Neural cell (in vitro differentiated cells): Measurements from ENCODE around the gene CNNM3. TPM values are rescaled to one million over a fixed set of nuclear protein-coding genes. Genes with fewer than 3 reads are reported as not detected.

Source experiments
- H2AFZ ChIP-seq: fragments of 200-600, 300-800 bp; sonication (generic), shearing (Covaris generic); 2 replicates; pipeline ENCODE4 v1.6.0; 2014; ENCODE audit warnings: low read depth, mild to moderate bottlenecking, antibody characterized with exemption, low read length, moderate library complexity
- H3F3A ChIP-seq: fragments of 200-600 bp; shearing (Covaris generic); 2 replicates; pipeline ENCODE4 v1.6.1; 2016; ENCODE audit warnings: mild to moderate bottlenecking, moderate library complexity, mixed read lengths, antibody characterized with exemption, low read length; ENCODE audit not compliant: insufficient read depth, poor library complexity, severe bottlenecking
- H3K27ac ChIP-seq: fragments of 200-600, 300-800 bp; sonication (generic), shearing (Covaris generic); 2 replicates; pipeline ENCODE4 v1.5.1; 2014; ENCODE audit warnings: mild to moderate bottlenecking, low read length, moderate library complexity
- H3K27me3 ChIP-seq: fragments of 300-800, 200-600 bp; sonication (generic), shearing (Covaris generic); 2 replicates; pipeline ENCODE4 v1.6.0; 2014; ENCODE audit warnings: mild to moderate bottlenecking, low read depth, low read length, moderate library complexity; ENCODE audit not compliant: insufficient read depth
- H3K36me3 ChIP-seq: fragments of 300-800, 200-600 bp; sonication (generic), shearing (Covaris generic); 2 replicates; pipeline ENCODE4 v1.5.1; 2014; ENCODE audit warnings: mild to moderate bottlenecking, antibody characterized with exemption, low read length, moderate library complexity; ENCODE audit not compliant: insufficient read depth
- H3K4me2 ChIP-seq: fragments of 300-800, 200-600 bp; sonication (generic), shearing (Covaris generic); 2 replicates; pipeline ENCODE4 v1.6.0; 2014; ENCODE audit warnings: mild to moderate bottlenecking, low read length
- H3K4me3 ChIP-seq: fragments of 300-800, 200-600 bp; sonication (generic), shearing (Covaris generic); 2 replicates; pipeline ENCODE4 v1.5.1; 2014; ENCODE audit warnings: mild to moderate bottlenecking, low read length, moderate library complexity
- H3K79me2 ChIP-seq: fragments of 200-600 bp; shearing (Covaris generic); replicated peaks from 2 replicates; pipeline ENCODE4 v1.6.0; 2014; ENCODE audit warnings: mild to moderate bottlenecking, low read length, moderate library complexity; ENCODE audit not compliant: insufficient read depth
- H3K9ac ChIP-seq: fragments of 300-800, 200-600 bp; sonication (generic), shearing (Covaris generic); 2 replicates; pipeline ENCODE4 v1.6.1; 2016; ENCODE audit warnings: mild to moderate bottlenecking, low read length, mixed read lengths
- H3K9me2 ChIP-seq: fragments of 200-600 bp; shearing (Covaris generic); 2 replicates; pipeline ENCODE4 v1.6.1; 2016; ENCODE audit warnings: mild to moderate bottlenecking, low read length, mixed read lengths; ENCODE audit not compliant: insufficient read depth
- H3K9me3 ChIP-seq: fragments of 200-600, 300-800 bp; sonication (generic), shearing (Covaris generic); 2 replicates; pipeline ENCODE4 v1.6.1; 2016; ENCODE audit warnings: mild to moderate bottlenecking, mixed run types, low read length, moderate library complexity, mixed read lengths
- H4K20me1 ChIP-seq: fragments of 200-600 bp; shearing (Covaris generic); 2 replicates; pipeline ENCODE4 v1.6.1; 2016; ENCODE audit warnings: mild to moderate bottlenecking, mixed run types; ENCODE audit not compliant: insufficient read depth
- EP300 ChIP-seq: fragments of 450-650 bp; conservative IDR thresholded peaks from 2 replicates; pipeline ENCODE4 v1.6.1; 2014; ENCODE audit warnings: antibody characterized with exemption, mild to moderate bottlenecking, moderate library complexity; ENCODE audit not compliant: poor library complexity, severe bottlenecking
- EZH2 ChIP-seq: fragments of 200-600, 300-800 bp; shearing (Covaris generic), sonication (generic); IDR thresholded peaks from 2 replicates; pipeline ENCODE4 v1.6.1; 2014; ENCODE audit warnings: antibody characterized with exemption, low read length, borderline replicate concordance, mild to moderate bottlenecking; ENCODE audit not compliant: insufficient read depth, poor library complexity, severe bottlenecking
- MXI1 ChIP-seq: fragments of 450-650 bp; conservative IDR thresholded peaks from 2 replicates; pipeline ENCODE4 v1.6.1; 2014; ENCODE audit warnings: antibody characterized with exemption, mild to moderate bottlenecking; ENCODE audit not compliant: poor library complexity, severe bottlenecking
- POLR2AphosphoS5 ChIP-seq: IDR thresholded peaks from 2 replicates; pipeline ENCODE4 v1.6.1; 2012
- RAD21 ChIP-seq: fragments of 450-650 bp; conservative IDR thresholded peaks from 2 replicates; pipeline ENCODE4 v1.6.1; 2014; ENCODE audit warnings: antibody characterized with exemption, mild to moderate bottlenecking, moderate library complexity
- SMC3 ChIP-seq: fragments of 450-650 bp; conservative IDR thresholded peaks from 2 replicates; pipeline ENCODE4 v1.6.1; 2014; ENCODE audit warnings: antibody characterized with exemption, mild to moderate bottlenecking, moderate library complexity; ENCODE audit not compliant: poor library complexity
- TAF1 ChIP-seq: IDR thresholded peaks from 2 replicates; pipeline ENCODE4 v1.6.1; 2012; ENCODE audit warnings: low read depth
- polyA plus RNA-seq: library from polyadenylated mRNA; depleted of rRNA; stranded (reverse); fragments of >200 nt; gene quantifications from 2 replicates; pipeline ENCODE4 v1.2.3, GENCODE V29; 2014
- TF ChIP-seq, protein P1 (sequence below): IDR thresholded peaks from 2 replicates; pipeline ENCODE4 v1.6.1; 2012; ENCODE audit warnings: borderline replicate concordance
- TF ChIP-seq, protein P2 (sequence below): fragments of 450-650 bp; IDR thresholded peaks from 2 replicates; pipeline ENCODE4 v1.5.1; 2014; ENCODE audit warnings: antibody characterized with exemption, mild to moderate bottlenecking, moderate library complexity; ENCODE audit not compliant: poor library complexity, severe bottlenecking

Gene CNNM3
- polyA plus RNA-seq, 1 donor from 2014 or later, result 9.6 TPM

DNA sequence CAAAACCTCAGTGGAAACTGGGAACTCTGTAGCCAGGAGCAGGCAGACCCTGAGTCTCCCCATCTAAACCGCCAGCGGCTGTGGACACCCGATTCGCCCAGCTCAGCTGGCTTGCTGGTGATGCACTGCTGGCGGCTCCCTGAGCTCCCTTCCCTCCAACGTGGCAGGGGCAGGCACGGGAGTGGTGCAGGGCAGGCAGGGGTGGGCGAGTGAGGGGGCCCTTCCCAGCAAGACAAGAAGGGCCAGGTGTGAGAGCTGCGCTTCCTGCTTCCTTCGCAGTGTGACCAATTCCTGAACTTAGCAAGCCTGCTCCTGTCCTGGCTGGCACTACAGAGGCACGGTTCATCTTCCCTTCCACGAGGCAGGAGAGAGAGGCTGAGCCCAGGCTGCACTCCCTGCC, 66.2 kb downstream of the CNNM3 start:
- Histone ChIP-seq H3K27ac (no peak overlapping the region), H3K9me3 (no peaks in the 10 kb centered on the region), H3K4me2 (no peak overlapping the region), H3K27me3 (no peaks in the 10 kb centered on the region), H3K79me2 (no peaks in the 10 kb centered on the region), H3F3A (no peaks in the 10 kb centered on the region), H4K20me1 (no peaks in the 10 kb centered on the region), H3K9ac (no peak overlapping the region), H3K36me3 (no peaks in the 10 kb centered on the region), H3K9me2 (no peaks in the 10 kb centered on the region), H2AFZ (no peak overlapping the region), H3K4me3 (no peak overlapping the region)
- TF ChIP-seq EZH2 (no peak), POLR2AphosphoS5 (no peak), RAD21 (no peak), EP300 (no peak), MXI1 (no peak)

DNA sequence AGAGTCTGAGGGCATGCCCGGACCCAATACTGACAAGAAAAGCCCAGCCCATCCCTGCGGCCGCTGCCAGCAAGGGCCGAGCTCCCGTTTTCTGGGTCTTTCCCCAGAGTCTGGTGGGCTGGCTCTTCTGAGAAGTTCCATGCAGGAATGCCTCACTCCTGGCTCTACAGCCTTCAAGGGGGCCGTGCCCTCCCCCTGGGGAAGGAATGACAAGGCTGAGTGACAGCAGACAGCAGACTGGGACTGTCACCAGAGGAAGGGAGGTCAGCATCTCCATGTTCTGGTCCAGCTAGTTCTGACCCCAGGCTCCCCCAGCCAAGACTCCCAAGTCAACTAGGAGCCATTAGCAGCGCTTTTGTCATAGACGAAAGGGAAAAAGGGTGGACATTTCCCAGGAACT, 66.8 kb downstream of the CNNM3 start:
- Histone ChIP-seq H3K9ac (no peak overlapping the region), H3K36me3 (no peaks in the 10 kb centered on the region), H3K4me2 (no peak overlapping the region), H3K4me3 (no peak overlapping the region), H3K27me3 (no peaks in the 10 kb centered on the region), H2AFZ (no peak overlapping the region), H3F3A (no peaks in the 10 kb centered on the region), H4K20me1 (no peaks in the 10 kb centered on the region), H3K9me3 (no peaks in the 10 kb centered on the region), H3K79me2 (no peaks in the 10 kb centered on the region), H3K27ac (no peak overlapping the region), H3K9me2 (no peaks in the 10 kb centered on the region)
- TF ChIP-seq EP300 (no peak), RAD21 (no peak), TAF1 (no peak), EZH2 (no peak), MXI1 (no peak), POLR2AphosphoS5 (no peak)
- TF ChIP-seq, protein P1, sequence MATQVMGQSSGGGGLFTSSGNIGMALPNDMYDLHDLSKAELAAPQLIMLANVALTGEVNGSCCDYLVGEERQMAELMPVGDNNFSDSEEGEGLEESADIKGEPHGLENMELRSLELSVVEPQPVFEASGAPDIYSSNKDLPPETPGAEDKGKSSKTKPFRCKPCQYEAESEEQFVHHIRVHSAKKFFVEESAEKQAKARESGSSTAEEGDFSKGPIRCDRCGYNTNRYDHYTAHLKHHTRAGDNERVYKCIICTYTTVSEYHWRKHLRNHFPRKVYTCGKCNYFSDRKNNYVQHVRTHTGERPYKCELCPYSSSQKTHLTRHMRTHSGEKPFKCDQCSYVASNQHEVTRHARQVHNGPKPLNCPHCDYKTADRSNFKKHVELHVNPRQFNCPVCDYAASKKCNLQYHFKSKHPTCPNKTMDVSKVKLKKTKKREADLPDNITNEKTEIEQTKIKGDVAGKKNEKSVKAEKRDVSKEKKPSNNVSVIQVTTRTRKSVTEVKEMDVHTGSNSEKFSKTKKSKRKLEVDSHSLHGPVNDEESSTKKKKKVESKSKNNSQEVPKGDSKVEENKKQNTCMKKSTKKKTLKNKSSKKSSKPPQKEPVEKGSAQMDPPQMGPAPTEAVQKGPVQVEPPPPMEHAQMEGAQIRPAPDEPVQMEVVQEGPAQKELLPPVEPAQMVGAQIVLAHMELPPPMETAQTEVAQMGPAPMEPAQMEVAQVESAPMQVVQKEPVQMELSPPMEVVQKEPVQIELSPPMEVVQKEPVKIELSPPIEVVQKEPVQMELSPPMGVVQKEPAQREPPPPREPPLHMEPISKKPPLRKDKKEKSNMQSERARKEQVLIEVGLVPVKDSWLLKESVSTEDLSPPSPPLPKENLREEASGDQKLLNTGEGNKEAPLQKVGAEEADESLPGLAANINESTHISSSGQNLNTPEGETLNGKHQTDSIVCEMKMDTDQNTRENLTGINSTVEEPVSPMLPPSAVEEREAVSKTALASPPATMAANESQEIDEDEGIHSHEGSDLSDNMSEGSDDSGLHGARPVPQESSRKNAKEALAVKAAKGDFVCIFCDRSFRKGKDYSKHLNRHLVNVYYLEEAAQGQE, result no peak

DNA sequence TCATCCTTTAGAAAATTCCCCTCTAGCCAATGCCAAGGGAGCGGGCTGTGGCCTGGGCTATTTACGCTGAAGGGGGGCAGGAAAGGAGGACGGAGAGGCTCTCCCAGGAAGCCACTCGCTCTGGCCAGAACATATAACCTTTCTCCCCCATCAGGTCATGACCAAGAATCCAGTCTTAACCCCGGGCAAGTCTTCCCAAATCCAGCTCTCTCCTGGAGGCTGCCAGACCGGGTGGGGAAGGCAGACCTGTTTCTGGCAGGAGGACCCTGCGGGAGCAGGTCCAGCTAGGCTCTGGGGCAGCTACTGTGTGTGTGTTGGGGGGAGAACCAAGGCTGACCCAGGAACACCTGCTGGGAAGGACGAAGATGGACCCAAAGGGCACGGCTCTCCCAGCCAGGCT, 67.2 kb downstream of the CNNM3 start:
- no peak overlapping the region for H2AFZ ChIP-seq
- H3K9ac ChIP-seq, result no peak overlapping the region
- H3K27ac ChIP-seq, result no peak overlapping the region
- TF ChIP-seq POLR2AphosphoS5 (no peak), EZH2 (no peak), TAF1 (no peak), MXI1 (no peak), SMC3 (no peak), EP300 (no peak), RAD21 (no peak)
- TF ChIP-seq, protein P1, result no peak
- TF ChIP-seq, protein P2, sequence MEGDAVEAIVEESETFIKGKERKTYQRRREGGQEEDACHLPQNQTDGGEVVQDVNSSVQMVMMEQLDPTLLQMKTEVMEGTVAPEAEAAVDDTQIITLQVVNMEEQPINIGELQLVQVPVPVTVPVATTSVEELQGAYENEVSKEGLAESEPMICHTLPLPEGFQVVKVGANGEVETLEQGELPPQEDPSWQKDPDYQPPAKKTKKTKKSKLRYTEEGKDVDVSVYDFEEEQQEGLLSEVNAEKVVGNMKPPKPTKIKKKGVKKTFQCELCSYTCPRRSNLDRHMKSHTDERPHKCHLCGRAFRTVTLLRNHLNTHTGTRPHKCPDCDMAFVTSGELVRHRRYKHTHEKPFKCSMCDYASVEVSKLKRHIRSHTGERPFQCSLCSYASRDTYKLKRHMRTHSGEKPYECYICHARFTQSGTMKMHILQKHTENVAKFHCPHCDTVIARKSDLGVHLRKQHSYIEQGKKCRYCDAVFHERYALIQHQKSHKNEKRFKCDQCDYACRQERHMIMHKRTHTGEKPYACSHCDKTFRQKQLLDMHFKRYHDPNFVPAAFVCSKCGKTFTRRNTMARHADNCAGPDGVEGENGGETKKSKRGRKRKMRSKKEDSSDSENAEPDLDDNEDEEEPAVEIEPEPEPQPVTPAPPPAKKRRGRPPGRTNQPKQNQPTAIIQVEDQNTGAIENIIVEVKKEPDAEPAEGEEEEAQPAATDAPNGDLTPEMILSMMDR, result no peak
- no peaks in the 10 kb centered on the region for H4K20me1 ChIP-seq
- H3K4me3 ChIP-seq, result no peak overlapping the region
- no peaks in the 10 kb centered on the region for H3K9me2 ChIP-seq
- no peak overlapping the region for H3K4me2 ChIP-seq
- H3K36me3 ChIP-seq, result no peaks in the 10 kb centered on the region
- H3K79me2 ChIP-seq, result no peaks in the 10 kb centered on the region
- no peaks in the 10 kb centered on the region for H3K9me3 ChIP-seq
- no peaks in the 10 kb centered on the region for H3F3A ChIP-seq
- no peaks in the 10 kb centered on the region for H3K27me3 ChIP-seq
